HEK293 (cell line): ENCODE results near the gene MTCH1.

Source experiments
- CTCF ChIA-PET: fragments of 350-600 bp; formaldehyde crosslinking; extraction: SDS; loops from one replicate; lab custom pipeline; 2021; ENCODE audit warnings: antibody characterized with exemption; lab: Yijun Ruan, JAX
- POLR2A ChIA-PET: fragments of 300-600 bp; formaldehyde crosslinking; extraction: SDS; loops from one replicate; lab custom pipeline; 2020; ENCODE audit warnings: antibody characterized with exemption, inconsistent platforms; lab: Yijun Ruan, JAX
- H3K27ac ChIP-seq: fragments of 200-500 bp; sonication (Bioruptor generic); 2 replicates; pipeline ENCODE4 v1.5.1; 2014; ENCODE audit warnings: low read depth, low read length, control low read depth, inconsistent platforms; ENCODE audit errors: extremely low read depth
- H3K36me3 ChIP-seq, 2 experiments: fragments of 200-500 bp in 1 of 2; sonication (Bioruptor generic) in 1 of 2; 1 replicate in 1 of 2; 2 replicates in 1 of 2; pipeline ENCODE4 v1.5.1; 2014 to 2017; ENCODE audit warnings: inconsistent platforms in 2 of 2, low read length in 2 of 2; ENCODE audit not compliant: control insufficient read depth in 2 of 2, insufficient read depth in 1 of 2
- H3K4me1 ChIP-seq: fragments of 200-500 bp; sonication (Bioruptor generic); 2 replicates; pipeline ENCODE4 v1.5.1; 2014; ENCODE audit warnings: mild to moderate bottlenecking, low read length, inconsistent platforms; ENCODE audit not compliant: control insufficient read depth, insufficient read depth
- H3K4me3 ChIP-seq: 2 replicates; pipeline ENCODE4 v1.5.1; 2011; ENCODE audit warnings: low read depth, mild to moderate bottlenecking, control low read depth, low read length, moderate library complexity
- H3K9me3 ChIP-seq: fragments of 200-500 bp; sonication (Bioruptor generic); 2 replicates; pipeline ENCODE4 v1.5.1; 2014; ENCODE audit warnings: low read depth, low read length, inconsistent platforms; ENCODE audit not compliant: control insufficient read depth, insufficient read depth
- EGR2 ChIP-seq: fragments of 450-650 bp; formaldehyde crosslinking; IDR thresholded peaks from 2 replicates; pipeline ENCODE4 v1.5.1; 2016; ENCODE audit warnings: low read depth, missing biosample characterization, missing genetic modification characterization
- PRDM1 ChIP-seq: fragments of 450-650 bp; formaldehyde crosslinking; IDR thresholded peaks from 2 replicates; pipeline ENCODE4; 2016; ENCODE audit warnings: missing biosample characterization, missing genetic modification characterization
- ZBTB6 ChIP-seq: fragments of 450-650 bp; formaldehyde crosslinking; IDR thresholded peaks from 2 replicates; pipeline ENCODE4 v1.5.1; 2017; ENCODE audit warnings: missing biosample characterization, missing genetic modification characterization
- ZNF18 ChIP-seq: fragments of 450-650 bp; formaldehyde crosslinking; IDR thresholded peaks from 2 replicates; pipeline ENCODE4 v1.5.1; 2016; ENCODE audit warnings: missing biosample characterization, missing genetic modification characterization
- ZNF239 ChIP-seq: fragments of 450-650 bp; formaldehyde crosslinking; IDR thresholded peaks from 2 replicates; pipeline ENCODE4 v1.5.1; 2016; ENCODE audit warnings: missing biosample characterization, missing genetic modification characterization
- ZNF274 ChIP-seq, 2 experiments: fragments of 200-500 bp in 1 of 2; fragments of 450-650 bp in 1 of 2; sonication (Bioruptor generic) in 1 of 2; formaldehyde crosslinking in 1 of 2; IDR thresholded peaks; 2 replicates each; pipeline versions ENCODE4 v1.5.1 to v1.6.1; 2014 to 2016; ENCODE audit warnings: borderline replicate concordance in 1 of 2, inconsistent platforms in 1 of 2, low read length in 1 of 2, missing biosample characterization in 1 of 2, missing genetic modification characterization in 1 of 2
- ZNF280C ChIP-seq: fragments of 450-650 bp; formaldehyde crosslinking; IDR thresholded peaks from 2 replicates; pipeline ENCODE4 v1.5.1; 2016; ENCODE audit warnings: missing biosample characterization, missing genetic modification characterization
- ZNF510 ChIP-seq: fragments of 450-650 bp; formaldehyde crosslinking; IDR thresholded peaks from 2 replicates; pipeline ENCODE4 v1.5.1; 2018; ENCODE audit warnings: mild to moderate bottlenecking, missing genetic modification characterization, missing biosample characterization; ENCODE audit not compliant: insufficient replicate concordance
- ZNF514 ChIP-seq: fragments of 450-650 bp; formaldehyde crosslinking; IDR thresholded peaks from 2 replicates; pipeline ENCODE4 v1.5.1; 2016; ENCODE audit warnings: missing biosample characterization, missing genetic modification characterization
- ZNF624 ChIP-seq: fragments of 450-650 bp; formaldehyde crosslinking; IDR thresholded peaks from 2 replicates; pipeline ENCODE4 v1.5.1; 2017; ENCODE audit warnings: missing biosample characterization, missing genetic modification characterization
- ZNF654 ChIP-seq: fragments of 450-650 bp; formaldehyde crosslinking; IDR thresholded peaks from 2 replicates; pipeline ENCODE4 v1.5.1; 2016; ENCODE audit warnings: low read depth, missing biosample characterization, missing genetic modification characterization
- ZNF768 ChIP-seq: fragments of 450-650 bp; formaldehyde crosslinking; IDR thresholded peaks from 2 replicates; pipeline ENCODE4 v1.5.1; 2018; ENCODE audit warnings: missing biosample characterization, mild to moderate bottlenecking, missing genetic modification characterization
- ZXDB ChIP-seq: fragments of 450-650 bp; formaldehyde crosslinking; IDR thresholded peaks from 2 replicates; pipeline ENCODE4 v1.5.1; 2016; ENCODE audit warnings: missing biosample characterization, missing genetic modification characterization
- TF ChIP-seq, protein P1 (sequence below): fragments of 450-650 bp; formaldehyde crosslinking; IDR thresholded peaks from 2 replicates; pipeline ENCODE4 v1.5.1; 2017; ENCODE audit warnings: missing biosample characterization, mild to moderate bottlenecking, missing genetic modification characterization, moderate library complexity

MTCH1 gene

GRCh38 chr6:36976007-36976264 is 10.1 kb downstream of the MTCH1 start:
- H3K27ac ChIP-seq: no peak overlapping the region
- POLR2A ChIA-PET: interaction anchor here (0.7 to 1.7 kb wide), 2 partner anchors 9 to 10 kb away, joined by 3 to 6 read pairs; partner anchors contain the start of gene MTCH1
- no peak overlapping the region for H3K4me3 ChIP-seq
- CTCF ChIA-PET: interaction anchor here (0.7 to 1.6 kb wide), 4 partner anchors 40 to 233 kb away, joined by 3 to 7 read pairs (median 4); no protein-coding TSS in a partner anchor
- TF ChIP-seq EGR2 (tag by site-specific recombination) (peak; percentile 49; the same call in 1 of the 2 replicates), ZBTB6 (tag by site-specific recombination) (no peak), PRDM1 (tag by site-specific recombination) (no peak), ZNF654 (tag by site-specific recombination) (no peak), ZNF280C (no peak), ZNF510 (tag by site-specific recombination) (no peak)
- peaks cover 2% of the 10 kb centered on the region; the same call in 1 of the 2 replicates for H3K4me1 ChIP-seq
- H3K9me3 ChIP-seq: no peaks in the 10 kb centered on the region
- peaks cover 11 to 99% of the 10 kb centered on the region in 2 experiments for H3K36me3 ChIP-seq

DNA sequence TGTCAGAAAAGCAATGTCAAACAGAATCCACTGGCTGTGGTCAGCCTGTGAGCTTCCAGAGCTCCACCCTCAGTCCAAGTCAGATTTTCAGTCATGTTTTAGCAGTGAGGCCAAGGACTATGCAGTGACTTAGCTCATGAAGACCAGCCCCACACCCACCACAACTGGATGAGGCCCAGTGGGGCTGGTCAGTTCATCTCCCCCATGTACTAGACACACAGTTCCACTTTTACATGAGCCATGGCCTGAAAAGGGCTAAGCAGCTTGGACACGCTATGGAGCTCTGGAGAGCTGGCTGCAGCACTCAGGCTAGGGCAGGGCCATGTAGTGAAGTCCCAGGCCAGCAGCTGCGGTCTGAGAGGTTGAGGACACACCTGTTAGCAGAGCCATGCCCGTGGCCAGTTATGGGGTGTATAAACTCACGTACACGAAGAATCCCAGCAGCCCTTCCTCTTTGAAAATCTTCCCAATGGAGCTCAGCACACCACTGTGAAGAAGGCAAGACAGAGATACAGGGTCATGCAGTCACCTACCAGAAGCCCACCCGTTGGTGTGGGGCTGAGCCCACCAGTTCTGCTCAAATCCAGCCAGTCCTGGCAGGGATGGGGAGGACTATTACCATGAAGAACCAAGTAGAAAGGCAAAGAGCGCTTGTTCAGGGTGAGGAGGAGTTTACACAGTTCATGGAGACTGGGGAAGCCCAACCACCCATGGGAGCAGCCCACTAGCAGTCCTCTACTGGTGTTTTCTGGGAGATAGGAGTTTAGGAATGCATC is 10.6 kb downstream of the MTCH1 start:
- POLR2A ChIA-PET: interaction anchor here (0.7 to 1.7 kb wide), 3 partner anchors 9 to 11 kb away, joined by 3 to 6 read pairs (median 4); partner anchors contain the start of gene MTCH1
- CTCF ChIA-PET: interaction anchor here (0.7 to 1.6 kb wide), 3 partner anchors 22 to 209 kb away, joined by 3 to 7 read pairs (median 3); no protein-coding TSS in a partner anchor
- H3K36me3 ChIP-seq: peaks cover 11 to 99% of the 10 kb centered on the region in 2 experiments
- no peaks in the 10 kb centered on the region for H3K9me3 ChIP-seq
- no peak overlapping the region for H3K4me3 ChIP-seq
- no peak for TF ChIP-seq ZNF514 (tag by site-specific recombination)
- no peak for TF ChIP-seq ZNF239
- no peak for TF ChIP-seq ZNF624
- no peak for TF ChIP-seq ZNF18
- no peak for TF ChIP-seq ZNF768 (tag by site-specific recombination)
- no peak for TF ChIP-seq ZXDB (tag by site-specific recombination)
- TF ChIP-seq, protein P1, sequence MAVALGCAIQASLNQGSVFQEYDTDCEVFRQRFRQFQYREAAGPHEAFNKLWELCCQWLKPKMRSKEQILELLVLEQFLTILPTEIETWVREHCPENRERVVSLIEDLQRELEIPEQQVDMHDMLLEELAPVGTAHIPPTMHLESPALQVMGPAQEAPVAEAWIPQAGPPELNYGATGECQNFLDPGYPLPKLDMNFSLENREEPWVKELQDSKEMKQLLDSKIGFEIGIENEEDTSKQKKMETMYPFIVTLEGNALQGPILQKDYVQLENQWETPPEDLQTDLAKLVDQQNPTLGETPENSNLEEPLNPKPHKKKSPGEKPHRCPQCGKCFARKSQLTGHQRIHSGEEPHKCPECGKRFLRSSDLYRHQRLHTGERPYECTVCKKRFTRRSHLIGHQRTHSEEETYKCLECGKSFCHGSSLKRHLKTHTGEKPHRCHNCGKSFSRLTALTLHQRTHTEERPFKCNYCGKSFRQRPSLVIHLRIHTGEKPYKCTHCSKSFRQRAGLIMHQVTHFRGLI (tag by site-specific recombination): peak; percentile 58; the same call in 1 of the 2 replicates
- no peak for TF ChIP-seq ZNF274 (IDR thresholded peaks at IDR 0.05; ENCODE audit: low read length)
- no peak for TF ChIP-seq ZNF274 (tag by site-specific recombination; IDR thresholded peaks at IDR 0.05; ENCODE audit: borderline replicate concordance)
- TF ChIP-seq, all 188 proteins: peak for 1
- H3K27ac ChIP-seq: no peak overlapping the region; the same call in 1 of the 2 replicates
- no peaks in the 10 kb centered on the region for H3K4me1 ChIP-seq
